SK-N-MC (cell line): ENCODE measurements around the gene STK26.

Experiments
- EZH2 ChIP-seq: fragments of 200-600 bp; sonication (generic); IDR thresholded peaks from one replicate; pipeline ENCODE4 v1.6.1; 2017; ENCODE audit warnings: antibody characterized with exemption
- POLR2AphosphoS5 ChIP-seq: IDR thresholded peaks from 2 replicates; pipeline ENCODE4 v1.6.1; 2012; ENCODE audit warnings: mild to moderate bottlenecking, low read depth, low read length, borderline replicate concordance

- TF ChIP-seq POLR2AphosphoS5 = no peak
- no peak for TF ChIP-seq EZH2
These were observed 92.7 kb downstream of the STK26 start for GRCh38 chrX:132115792-132116191.
